Adrenal gland (tissue), 12 donors: Measurements from ENCODE around the gene DMXL2. TPM values are rescaled to one million over a fixed set of nuclear protein-coding genes. Genes with fewer than 3 reads are reported as not detected.
A peak's percentile ranks its signal among the peaks of the same experiment; 100 is the strongest.

Experiments
- DNase-seq, 7 donors: peaks; one replicate each; pipeline ENCODE4 v3.0.0-alpha.2; 2019 to 2020
- H3K27ac ChIP-seq, 5 donors: fragments of 200-600 bp; sonication (generic) in 4 of 5; 1 replicate in 3 of 5; 2 replicates in 2 of 5; pipeline versions ENCODE4 v1.5.1 to v1.8.0; 2016 to 2020; ENCODE audit warnings: mild to moderate bottlenecking in 1 of 5
- H3K27me3 ChIP-seq: fragments of 200-600 bp; 2 replicates; pipeline ENCODE4 v1.8.0; 2021
- H3K36me3 ChIP-seq, 2 donors: fragments of 200-600 bp; replicated peaks in 1 of 2; 1 replicate in 1 of 2; 2 replicates in 1 of 2; pipeline versions ENCODE4 v1.5.1 to v1.8.0; 2018 to 2022
- H3K4me1 ChIP-seq, 2 donors: fragments of 200-600 bp; replicated peaks in 1 of 2; 1 replicate in 1 of 2; 2 replicates in 1 of 2; pipeline versions ENCODE4 v1.5.1 to v1.8.0; 2018 to 2021
- H3K4me3 ChIP-seq, 4 donors: fragments of 200-600 bp; sonication (generic) in 3 of 4; one replicate each; pipeline ENCODE4 v1.5.1; 2016 to 2018
- H3K9me3 ChIP-seq, 3 donors: fragments of 200-600 bp; sonication (generic) in 1 of 3; replicated peaks in 1 of 3; 1 replicate in 2 of 3; 2 replicates in 1 of 3; pipeline versions ENCODE4 v1.5.1 to v1.8.0; 2016 to 2021
- POLR2A ChIP-seq, 2 donors: fragments of 450-650 bp; IDR thresholded peaks; one replicate each; pipeline ENCODE4 v1.6.1; 2017; ENCODE audit warnings: antibody characterized with exemption in 2 of 2, mild to moderate bottlenecking in 2 of 2, moderate library complexity in 1 of 2
- WGBS, 4 donors: extraction: QIAGEN DNeasy Blood & Tissue Kit in 2 of 4; methylation state at CpG; one replicate each; pipeline versions ENCODE4 v1.1.5 to v1.1.7; 2013 to 2017; 5-methylcytosine and 5-hydroxymethylcytosine counted together
- intact Hi-C, 2 donors: fragments of 100-400 bp; cut with DNase I; formaldehyde crosslinking; loops; one replicate each; pipeline versions ENCODE4 v1.14.1 to v1.15.0; 2022 to 2023
- polyA plus RNA-seq, 3 donors: library from polyadenylated mRNA; stranded (reverse); fragments of 200-250 nt in 2 of 3; fragments of 350-450 nt in 1 of 3; fragmentation: Illumina TruSeq in 1 of 3; extraction: RNeasy Lipid Tissue Mini Kit (QIAGEN cat#74804) in 1 of 3; gene quantifications; one replicate each; pipeline ENCODE4 v1.2.3, GENCODE V29; 2013 to 2014
- total RNA-seq, 9 donors: library from RNA; depleted of rRNA in 4 of 9; stranded (reverse); fragments of >200 nt in 4 of 9; fragments of 120-200 nt in 1 of 9; fragmentation: NEBNext Ultra II Directional in 1 of 9; extraction: Animal tissue kit (Norgen Biotek cat#: 25700) in 1 of 9; gene quantifications; one replicate each; pipeline versions ENCODE4 v1.1.0 to v1.2.4, GENCODE V29; 2013 to 2023
- TF ChIP-seq, protein P1 (sequence below), 6 experiments: fragments of 450-650 bp in 4 of 6; fragments of 200-600 bp in 2 of 6; sonication (generic) in 1 of 6; IDR thresholded peaks; 1 replicate in 5 of 6; 2 replicates in 1 of 6; pipeline versions ENCODE4 v1.5.1 to v1.8.0; 2016 to 2021; ENCODE audit warnings: antibody characterized with exemption in 6 of 6, mild to moderate bottlenecking in 2 of 6, moderate library complexity in 1 of 6
- donor health status: healthy with polysubstance abuse.
- donor health status: Bipolar disorder and iron deficiency.
- donor health status: DM: yes; HTN: yes; CAD: no.
- donor health status: DM: no; HTN: no; CAD: no.
- donor health status: DM: no; HTN: no; CAD: no.
- donor health status: DM: yes; HTN: yes; CAD: no.

Gene DMXL2
- total and polyA plus RNA-seq, 12 donors = 19.6 to 51.4 (median 24.8) TPM

GRCh38 chr15:51405693-51406523 lies 216.7 kb downstream of the DMXL2 start:
- Histone ChIP-seq H3K27ac (no peak overlapping the region), H3K9me3 (no peaks in the 10 kb centered on the region), H3K27me3 (no peaks in the 10 kb centered on the region), H3K4me1 (no peaks in the 10 kb centered on the region), H3K36me3 (no peaks in the 10 kb centered on the region), H3K4me3 (no peak overlapping the region)
- intact Hi-C loops = no loop called here
- TF ChIP-seq, protein P1, sequence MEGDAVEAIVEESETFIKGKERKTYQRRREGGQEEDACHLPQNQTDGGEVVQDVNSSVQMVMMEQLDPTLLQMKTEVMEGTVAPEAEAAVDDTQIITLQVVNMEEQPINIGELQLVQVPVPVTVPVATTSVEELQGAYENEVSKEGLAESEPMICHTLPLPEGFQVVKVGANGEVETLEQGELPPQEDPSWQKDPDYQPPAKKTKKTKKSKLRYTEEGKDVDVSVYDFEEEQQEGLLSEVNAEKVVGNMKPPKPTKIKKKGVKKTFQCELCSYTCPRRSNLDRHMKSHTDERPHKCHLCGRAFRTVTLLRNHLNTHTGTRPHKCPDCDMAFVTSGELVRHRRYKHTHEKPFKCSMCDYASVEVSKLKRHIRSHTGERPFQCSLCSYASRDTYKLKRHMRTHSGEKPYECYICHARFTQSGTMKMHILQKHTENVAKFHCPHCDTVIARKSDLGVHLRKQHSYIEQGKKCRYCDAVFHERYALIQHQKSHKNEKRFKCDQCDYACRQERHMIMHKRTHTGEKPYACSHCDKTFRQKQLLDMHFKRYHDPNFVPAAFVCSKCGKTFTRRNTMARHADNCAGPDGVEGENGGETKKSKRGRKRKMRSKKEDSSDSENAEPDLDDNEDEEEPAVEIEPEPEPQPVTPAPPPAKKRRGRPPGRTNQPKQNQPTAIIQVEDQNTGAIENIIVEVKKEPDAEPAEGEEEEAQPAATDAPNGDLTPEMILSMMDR (IDR thresholded peaks at IDR 0.05) = no peak
- TF ChIP-seq POLR2A (IDR thresholded peaks at IDR 0.05) = no peak
- WGBS, 4 donors = 67 to 72% (median 69%) methylated on average over 11 of the region's 11 CpGs
- DNase-seq = no peak

DNA sequence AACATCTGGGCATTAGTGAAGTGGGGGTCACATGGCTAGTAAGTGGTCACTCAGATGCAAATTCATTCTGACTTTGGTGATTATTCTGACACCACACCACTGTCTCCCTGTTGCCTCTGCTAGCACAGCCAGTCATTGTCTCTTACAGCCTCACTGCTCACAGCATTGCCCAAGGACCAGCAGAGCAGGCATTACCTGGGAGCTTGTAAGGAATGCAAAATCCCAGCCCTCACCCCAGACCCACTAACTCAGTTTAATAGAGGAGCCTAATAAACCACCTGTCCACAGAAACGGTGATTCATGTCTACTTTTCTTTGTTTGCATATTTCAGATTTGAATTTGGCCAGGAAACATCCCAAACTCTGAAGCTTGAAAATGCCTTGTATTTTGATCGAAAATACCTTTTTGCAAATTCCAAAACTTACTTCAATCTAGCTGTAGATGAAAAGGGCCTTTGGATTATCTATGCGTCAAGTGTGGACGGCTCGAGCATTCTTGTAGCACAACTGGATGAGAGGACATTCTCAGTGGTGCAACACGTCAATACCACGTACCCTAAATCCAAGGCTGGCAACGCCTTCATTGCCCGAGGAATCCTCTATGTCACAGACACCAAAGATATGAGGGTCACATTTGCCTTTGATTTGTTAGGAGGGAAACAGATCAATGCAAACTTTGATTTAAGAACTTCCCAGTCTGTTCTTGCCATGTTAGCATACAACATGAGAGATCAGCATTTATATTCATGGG lies 218.4 kb downstream of the DMXL2 start:
- Histone ChIP-seq H3K4me3 (no peak overlapping the region), H3K27me3 (no peaks in the 10 kb centered on the region), H3K36me3 (no peaks in the 10 kb centered on the region), H3K4me1 (no peaks in the 10 kb centered on the region), H3K9me3 (no peaks in the 10 kb centered on the region), H3K27ac (no peak overlapping the region)
- TF ChIP-seq POLR2A (IDR thresholded peaks at IDR 0.05) = no peak
- TF ChIP-seq, protein P1 (IDR thresholded peaks at IDR 0.05) = no peak
- intact Hi-C loops = no loop called here
- DNase-seq = no peak
- WGBS, 4 donors = 74 to 84% (median 80%) methylated on average over 9 of the region's 9 CpGs

GRCh38 chr15:51403072-51403878 lies 219.3 kb downstream of the DMXL2 start:
- no peak for TF ChIP-seq POLR2A (IDR thresholded peaks at IDR 0.05)
- TF ChIP-seq, protein P1 (IDR thresholded peaks at IDR 0.05) = peak; percentile 28 to 53 (median 38)
- no peaks in the 10 kb centered on the region for H3K36me3 ChIP-seq
- H3K27ac ChIP-seq = no peak overlapping the region
- peak in 1 of 7 donors; percentile 9 for DNase-seq
- no peak overlapping the region for H3K4me3 ChIP-seq
- H3K4me1 ChIP-seq = no peaks in the 10 kb centered on the region
- 48 to 70% (median 54%) methylated on average over 8 of the region's 8 CpGs for WGBS, 4 donors
- intact Hi-C loops = no loop called here
- no peaks in the 10 kb centered on the region for H3K27me3 ChIP-seq
- no peaks in the 10 kb centered on the region for H3K9me3 ChIP-seq
